Stimulated activated naive B cell treated with anti-CD40 and anti-IgM and Interleukin-4, amounts not matched to agents 10 μg/mL and 1 μg/mL and 100 μg/mL, for 72 hours (primary cell): ENCODE results near the gene CTIF.

Experiments used
- ATAC-seq, 2 donors: fragments of 150-1000 bp; cut with Tn5 transposase; replicated peaks; 2 replicates each; pipeline ENCODE4 v1.10.0; 2021; ENCODE audit warnings: moderate library complexity in 1 of 2
- DNase-seq: peaks from one replicate; pipeline ENCODE4 v3.0.0; 2021
- H3K27ac Mint-ChIP-seq: one replicate; pipeline ENCODE4 v1.8.0; 2022; ENCODE audit warnings: mild to moderate bottlenecking, mixed read lengths
- H3K27me3 Mint-ChIP-seq, 2 donors: one replicate each; pipeline ENCODE4 v1.8.0; 2022; ENCODE audit warnings: mixed read lengths in 2 of 2
- H3K36me3 Mint-ChIP-seq, 2 donors: one replicate each; pipeline ENCODE4 v1.8.0; 2022; ENCODE audit warnings: mixed read lengths in 2 of 2, mild to moderate bottlenecking in 1 of 2
- H3K4me1 Mint-ChIP-seq, 2 donors: one replicate each; pipeline ENCODE4 v1.8.0; 2022; ENCODE audit warnings: mixed read lengths in 2 of 2, mild to moderate bottlenecking in 1 of 2
- H3K4me3 Mint-ChIP-seq, 2 donors: one replicate each; pipeline ENCODE4 v1.8.0; 2022; ENCODE audit warnings: mild to moderate bottlenecking in 2 of 2, mixed read lengths in 2 of 2, moderate library complexity in 1 of 2
- H3K9me3 Mint-ChIP-seq, 2 donors: one replicate each; pipeline ENCODE4 v1.8.0; 2022; ENCODE audit warnings: mixed read lengths in 2 of 2, mild to moderate bottlenecking in 1 of 2

Gene CTIF

GRCh38 chr18:48843596-48843995 is 304.8 kb downstream of the CTIF start:
- H3K27ac Mint-ChIP-seq: no peak overlapping the region
- H3K4me3 Mint-ChIP-seq: no peak overlapping the region
- DNase-seq (no peak), ATAC-seq (no peak)
- no peaks in the 10 kb centered on the region for H3K27me3 Mint-ChIP-seq
- peaks cover 26 to 29% of the 10 kb centered on the region in 2 donors for H3K4me1 Mint-ChIP-seq
- H3K36me3 Mint-ChIP-seq: peaks cover 1 to 6% of the 10 kb centered on the region in 2 donors
- peaks cover 3 to 5% of the 10 kb centered on the region in 2 donors for H3K9me3 Mint-ChIP-seq

- DNase-seq (no peak), ATAC-seq (no peak)
- Mint-ChIP-seq H3K27me3 (no peaks in the 10 kb centered on the region), H3K4me1 (peaks cover 19 to 23% of the 10 kb centered on the region in 2 donors), H3K36me3 (peaks cover 1 to 6% of the 10 kb centered on the region in 2 donors), H3K9me3 (peaks cover 3 to 5% of the 10 kb centered on the region in 2 donors), H3K27ac (no peak overlapping the region), H3K4me3 (no peak overlapping the region)
Measured at GRCh38 chr18:48844271-48844670, 305.4 kb downstream of the CTIF start.

- H3K27ac Mint-ChIP-seq: no peak overlapping the region
- H3K4me1 Mint-ChIP-seq: peaks cover 18 to 19% of the 10 kb centered on the region in 2 donors
- no peak overlapping the region for H3K4me3 Mint-ChIP-seq
- DNase-seq (no peak), ATAC-seq (no peak)
- H3K9me3 Mint-ChIP-seq: peaks cover 3 to 5% of the 10 kb centered on the region in 2 donors
- no peaks in the 10 kb centered on the region for H3K27me3 Mint-ChIP-seq
- peaks cover 1 to 9% of the 10 kb centered on the region in 2 donors for H3K36me3 Mint-ChIP-seq
Measured at GRCh38 chr18:48845174-48845573, 306.3 kb downstream of the CTIF start.

- Mint-ChIP-seq H3K9me3 (peaks cover 3 to 5% of the 10 kb centered on the region in 2 donors), H3K27ac (no peak overlapping the region), H3K27me3 (no peaks in the 10 kb centered on the region), H3K36me3 (peaks cover 1 to 9% of the 10 kb centered on the region in 2 donors), H3K4me1 (peaks cover 23 to 26% of the 10 kb centered on the region in 2 donors), H3K4me3 (no peak overlapping the region)
- no peak for DNase-seq
- no peak for ATAC-seq
Measured at GRCh38 chr18:48846423-48846932, 307.6 kb downstream of the CTIF start.

GRCh38 chr18:48847807-48848486 is 309.1 kb downstream of the CTIF start:
- H3K4me3 Mint-ChIP-seq: no peak overlapping the region
- peaks cover 17 to 22% of the 10 kb centered on the region in 2 donors for H3K4me1 Mint-ChIP-seq
- no peak for ATAC-seq
- DNase-seq: no peak
- H3K27me3 Mint-ChIP-seq: no peaks in the 10 kb centered on the region
- H3K36me3 Mint-ChIP-seq: peaks cover 1 to 9% of the 10 kb centered on the region in 2 donors
- H3K27ac Mint-ChIP-seq: no peak overlapping the region
- peaks cover 3 to 5% of the 10 kb centered on the region in 2 donors for H3K9me3 Mint-ChIP-seq

- peaks cover 3 to 5% of the 10 kb centered on the region in 2 donors for H3K9me3 Mint-ChIP-seq
- H3K27me3 Mint-ChIP-seq: no peaks in the 10 kb centered on the region
- H3K4me3 Mint-ChIP-seq: no peak overlapping the region
- H3K27ac Mint-ChIP-seq: no peak overlapping the region
- DNase-seq (no peak), ATAC-seq (no peak)
- H3K4me1 Mint-ChIP-seq: peaks cover 12 to 17% of the 10 kb centered on the region in 2 donors
- peaks cover 1 to 9% of the 10 kb centered on the region in 2 donors for H3K36me3 Mint-ChIP-seq
Measured at GRCh38 chr18:48848641-48849143, 309.9 kb downstream of the CTIF start.

- peak overlapping the region; percentile 52 for H3K27ac Mint-ChIP-seq
- DNase-seq: no peak
- peaks cover 4 to 5% of the 10 kb centered on the region in 2 donors for H3K9me3 Mint-ChIP-seq
- H3K4me3 Mint-ChIP-seq: peak overlapping the region in 1 of 2 donors; percentile 18
- H3K36me3 Mint-ChIP-seq: peaks cover 2 to 3% of the 10 kb centered on the region in 2 donors
- ATAC-seq: peak; percentile 16 to 29
- no peaks in the 10 kb centered on the region for H3K27me3 Mint-ChIP-seq
- H3K4me1 Mint-ChIP-seq: peaks cover 10 to 17% of the 10 kb centered on the region in 2 donors
Measured at GRCh38 chr18:48850822-48851598, 312.2 kb downstream of the CTIF start.

GRCh38 chr18:48851599-48851960 is 312.7 kb downstream of the CTIF start:
- DNase-seq (no peak), ATAC-seq (peak; percentile 68 to 70)
- H3K36me3 Mint-ChIP-seq: peaks cover 2 to 3% of the 10 kb centered on the region in 2 donors
- peak overlapping the region; percentile 52 for H3K27ac Mint-ChIP-seq
- H3K4me1 Mint-ChIP-seq: peaks cover 10 to 17% of the 10 kb centered on the region in 2 donors
- peaks cover 2% of the 10 kb centered on the region in 2 donors for H3K9me3 Mint-ChIP-seq
- peak overlapping the region in 1 of 2 donors; percentile 18 for H3K4me3 Mint-ChIP-seq
- H3K27me3 Mint-ChIP-seq: no peaks in the 10 kb centered on the region

GRCh38 chr18:48852292-48852691 is 313.5 kb downstream of the CTIF start:
- Mint-ChIP-seq H3K27ac (peak overlapping the region; percentile 80), H3K36me3 (peaks cover 2 to 3% of the 10 kb centered on the region in 2 donors), H3K4me1 (peaks cover 10 to 17% of the 10 kb centered on the region in 2 donors), H3K27me3 (no peaks in the 10 kb centered on the region), H3K9me3 (peaks cover 0 to 1% of the 10 kb centered on the region in 2 donors), H3K4me3 (no peak overlapping the region)
- no peak for ATAC-seq
- no peak for DNase-seq

- Mint-ChIP-seq H3K27ac (no peak overlapping the region), H3K36me3 (peaks cover 2 to 4% of the 10 kb centered on the region in 2 donors), H3K4me1 (peaks cover 10 to 17% of the 10 kb centered on the region in 2 donors), H3K27me3 (no peaks in the 10 kb centered on the region), H3K9me3 (peaks cover 0 to 1% of the 10 kb centered on the region in 2 donors), H3K4me3 (no peak overlapping the region)
- ATAC-seq (no peak), DNase-seq (no peak)
Measured at GRCh38 chr18:48852794-48853193, 314.0 kb downstream of the CTIF start.

- DNase-seq: no peak
- no peak overlapping the region for H3K4me3 Mint-ChIP-seq
- no peaks in the 10 kb centered on the region for H3K27me3 Mint-ChIP-seq
- peaks cover 0 to 1% of the 10 kb centered on the region in 2 donors for H3K9me3 Mint-ChIP-seq
- no peak overlapping the region for H3K27ac Mint-ChIP-seq
- ATAC-seq: no peak
- H3K36me3 Mint-ChIP-seq: peaks cover 1 to 11% of the 10 kb centered on the region in 2 donors
- peaks cover 10 to 17% of the 10 kb centered on the region in 2 donors for H3K4me1 Mint-ChIP-seq
Measured at GRCh38 chr18:48853588-48853987, 314.8 kb downstream of the CTIF start.

- H3K27me3 Mint-ChIP-seq: no peaks in the 10 kb centered on the region
- H3K27ac Mint-ChIP-seq: peak overlapping the region; percentile 10
- H3K4me3 Mint-ChIP-seq: no peak overlapping the region
- peaks cover 0 to 1% of the 10 kb centered on the region in 2 donors for H3K9me3 Mint-ChIP-seq
- ATAC-seq (no peak), DNase-seq (no peak)
- peaks cover 10 to 17% of the 10 kb centered on the region in 2 donors for H3K4me1 Mint-ChIP-seq
- peaks cover 1 to 11% of the 10 kb centered on the region in 2 donors for H3K36me3 Mint-ChIP-seq
Measured at GRCh38 chr18:48854780-48855179, 315.9 kb downstream of the CTIF start.

GRCh38 chr18:48855422-48856377 is 316.9 kb downstream of the CTIF start:
- peaks cover 1 to 8% of the 10 kb centered on the region in 2 donors for H3K36me3 Mint-ChIP-seq
- peaks cover 0 to 1% of the 10 kb centered on the region in 2 donors for H3K9me3 Mint-ChIP-seq
- ATAC-seq (no peak), DNase-seq (no peak)
- H3K27ac Mint-ChIP-seq: no peak overlapping the region
- no peaks in the 10 kb centered on the region for H3K27me3 Mint-ChIP-seq
- H3K4me3 Mint-ChIP-seq: no peak overlapping the region
- H3K4me1 Mint-ChIP-seq: peaks cover 10 to 17% of the 10 kb centered on the region in 2 donors
